Mucosa of stomach (tissue), 1 donor: ENCODE measurements around the gene MAML1.
"Not testable (repeated sequence)": the region's sequence is repeated elsewhere in the genome, so short reads cannot be mapped to it uniquely, and the experiment has no call there.

Experiments
- H3K27me3 ChIP-seq: one replicate; pipeline ENCODE4 v1.7.0; 2013; ENCODE audit warnings: mild to moderate bottlenecking, low read length; ENCODE audit not compliant: control insufficient read depth, insufficient read depth
- H3K36me3 ChIP-seq: one replicate; pipeline ENCODE4 v1.7.0; 2013; ENCODE audit warnings: low read length; ENCODE audit not compliant: control insufficient read depth, insufficient read depth
- H3K4me1 ChIP-seq: one replicate; pipeline ENCODE4 v1.7.0; 2013; ENCODE audit warnings: mild to moderate bottlenecking, low read length; ENCODE audit not compliant: control insufficient read depth, insufficient read depth
- H3K4me3 ChIP-seq: one replicate; pipeline ENCODE4 v1.7.0; 2013; ENCODE audit warnings: low read length
- H3K9ac ChIP-seq: one replicate; pipeline ENCODE4 v1.7.0; 2013; ENCODE audit warnings: mild to moderate bottlenecking, low read length, moderate library complexity
- H3K9me3 ChIP-seq: one replicate; pipeline ENCODE4 v1.7.0; 2013; ENCODE audit warnings: mild to moderate bottlenecking, low read length, moderate library complexity; ENCODE audit not compliant: control insufficient read depth
- donor health status: Pancreatic carcinoma.

Gene MAML1

DNA sequence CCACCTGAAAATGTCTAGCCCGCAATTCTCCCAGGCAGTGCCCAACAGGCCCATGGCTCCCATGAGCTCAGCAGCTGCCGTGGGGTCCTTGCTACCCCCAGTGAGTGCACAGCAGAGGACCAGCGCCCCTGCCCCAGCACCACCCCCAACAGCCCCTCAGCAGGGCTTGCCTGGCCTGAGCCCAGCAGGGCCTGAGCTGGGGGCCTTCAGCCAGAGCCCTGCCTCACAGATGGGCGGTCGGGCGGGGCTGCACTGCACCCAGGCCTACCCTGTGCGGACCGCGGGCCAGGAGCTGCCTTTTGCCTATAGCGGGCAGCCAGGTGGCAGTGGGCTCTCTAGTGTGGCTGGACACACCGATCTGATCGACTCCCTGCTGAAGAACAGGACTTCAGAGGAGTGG, 41.8 kb downstream of the MAML1 start:
- Histone ChIP-seq H3K4me3 (no peak overlapping the region), H3K9me3 (no peaks in the 10 kb centered on the region), H3K27me3 (no peaks in the 10 kb centered on the region), H3K9ac (no peak overlapping the region), H3K36me3 (peaks cover 33% of the 10 kb centered on the region), H3K4me1 (no peaks in the 10 kb centered on the region)

DNA sequence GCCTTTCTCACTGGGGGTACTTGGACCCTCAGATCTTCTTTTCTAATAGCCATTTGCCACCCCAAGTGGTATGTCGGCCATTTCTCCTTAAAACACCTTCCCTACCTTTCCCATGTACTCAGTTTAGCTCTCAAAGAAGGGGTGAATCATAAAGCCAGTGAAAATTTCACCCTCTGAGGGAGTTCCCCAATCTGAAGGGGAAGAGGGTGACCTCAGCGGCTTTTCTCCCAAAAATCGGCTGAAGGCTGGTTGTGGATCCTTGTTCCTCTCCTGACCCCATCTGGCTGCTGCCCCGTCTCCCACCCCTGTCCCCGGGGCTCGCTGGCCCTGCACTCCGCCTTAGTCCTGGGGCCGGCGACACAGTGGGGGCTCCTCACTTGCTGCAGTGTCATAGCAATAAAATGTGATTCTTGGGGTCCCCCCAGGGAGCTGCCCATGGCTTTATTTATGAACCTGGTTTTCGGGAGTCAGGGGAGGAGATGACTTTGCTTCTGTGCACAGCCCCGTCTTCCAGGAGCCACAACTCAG, 43.9 kb downstream of the MAML1 start:
- Histone ChIP-seq H3K9ac (no peak overlapping the region), H3K27me3 (no peaks in the 10 kb centered on the region), H3K4me1 (no peaks in the 10 kb centered on the region), H3K9me3 (no peaks in the 10 kb centered on the region), H3K36me3 (peaks cover 32% of the 10 kb centered on the region), H3K4me3 (no peak overlapping the region)

DNA sequence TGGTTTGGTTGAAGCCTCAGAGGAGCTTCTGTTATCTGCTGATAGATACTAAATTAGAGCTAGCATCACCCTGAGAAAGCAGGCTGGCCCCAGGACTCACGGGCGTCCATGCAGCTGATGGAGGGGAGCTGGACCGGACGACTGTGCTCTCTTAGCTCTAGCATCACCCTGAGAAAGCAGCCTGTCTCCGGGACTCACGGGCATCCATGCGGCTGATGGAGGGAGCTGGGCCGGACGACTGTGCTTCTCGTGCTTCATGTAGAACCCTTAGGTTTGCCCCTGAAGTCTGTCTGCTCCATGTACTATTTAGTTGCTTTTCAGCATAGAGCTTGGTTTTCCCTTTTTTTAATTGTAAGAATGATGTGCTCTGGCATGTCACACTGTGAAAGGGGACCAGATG, 44.8 kb downstream of the MAML1 start:
- Histone ChIP-seq H3K9me3 (no peaks in the 10 kb centered on the region), H3K9ac (no peak overlapping the region), H3K4me3 (no peak overlapping the region), H3K36me3 (peaks cover 25% of the 10 kb centered on the region), H3K4me1 (no peaks in the 10 kb centered on the region), H3K27me3 (no peaks in the 10 kb centered on the region)

DNA sequence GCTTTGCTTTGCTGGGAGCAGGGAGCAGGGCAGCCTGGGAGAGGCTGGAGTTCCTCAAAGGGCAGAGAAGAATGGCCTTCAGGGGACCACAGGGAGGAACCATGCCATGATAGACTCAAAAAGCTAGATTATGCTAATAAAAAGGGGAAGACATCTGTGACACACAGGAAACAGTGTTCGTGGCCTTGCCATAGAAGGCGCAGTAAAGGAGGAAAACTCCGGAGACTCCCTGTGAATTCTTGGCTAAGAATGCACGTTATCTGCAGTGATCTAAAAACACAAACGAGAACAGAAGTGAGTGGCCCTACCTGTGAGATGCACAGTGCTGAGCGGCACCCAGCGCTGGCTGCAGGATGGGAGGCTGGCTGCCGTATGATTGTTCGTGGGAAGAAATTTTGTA, 45.3 kb downstream of the MAML1 start:
- Histone ChIP-seq H3K36me3 (peaks cover 22% of the 10 kb centered on the region), H3K27me3 (no peaks in the 10 kb centered on the region), H3K9me3 (no peaks in the 10 kb centered on the region), H3K4me3 (no peak overlapping the region), H3K4me1 (no peaks in the 10 kb centered on the region), H3K9ac (no peak overlapping the region)

DNA sequence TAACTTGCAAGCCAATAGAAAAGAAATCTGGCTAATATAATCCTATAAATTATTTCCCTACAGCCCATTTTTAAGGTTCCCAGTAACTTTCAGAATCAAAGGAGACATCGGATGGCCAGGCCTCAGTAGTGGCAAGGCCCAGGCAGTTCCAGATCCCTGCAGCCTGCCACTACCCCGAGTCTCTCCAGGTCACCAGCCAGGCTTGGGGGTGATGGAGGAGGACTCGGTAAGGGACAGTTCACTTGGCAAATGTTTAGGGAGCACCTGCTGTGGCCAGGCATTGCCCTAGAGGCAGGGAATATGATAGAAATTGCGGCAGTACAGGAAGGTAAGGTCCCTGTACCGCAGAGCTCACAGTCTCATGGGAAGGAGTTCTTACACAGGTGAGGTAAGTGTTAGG, 46.0 kb downstream of the MAML1 start:
- no peaks in the 10 kb centered on the region for H3K4me1 ChIP-seq
- H3K27me3 ChIP-seq: no peaks in the 10 kb centered on the region
- H3K9ac ChIP-seq: no peak overlapping the region
- H3K9me3 ChIP-seq: no peaks in the 10 kb centered on the region
- H3K36me3 ChIP-seq: peaks cover 18% of the 10 kb centered on the region
- no peak overlapping the region for H3K4me3 ChIP-seq

DNA sequence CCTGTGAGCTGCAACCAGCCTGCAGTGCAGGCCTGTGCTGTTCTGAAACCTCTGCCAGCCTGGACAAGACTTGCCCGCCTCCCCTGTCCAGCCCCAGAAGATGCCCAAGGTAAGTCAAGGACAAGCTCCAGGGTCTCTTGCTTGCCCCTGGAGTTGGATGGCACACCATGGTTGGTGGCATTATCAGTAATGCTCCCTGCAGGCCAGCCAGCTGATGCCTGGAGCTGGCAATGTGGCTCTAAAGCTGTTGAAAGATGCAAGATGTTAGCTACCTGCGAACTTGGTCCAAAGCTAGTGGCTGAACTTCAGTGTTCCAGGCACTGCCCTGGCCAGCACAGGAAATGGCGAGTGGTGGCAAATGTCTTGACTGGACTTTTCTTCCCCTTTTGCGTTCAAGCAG, 47.2 kb downstream of the MAML1 start:
- Histone ChIP-seq H3K4me1 (no peaks in the 10 kb centered on the region), H3K36me3 (peaks cover 12% of the 10 kb centered on the region), H3K9me3 (no peaks in the 10 kb centered on the region), H3K27me3 (no peaks in the 10 kb centered on the region), H3K4me3 (no peak overlapping the region), H3K9ac (no peak overlapping the region)

DNA sequence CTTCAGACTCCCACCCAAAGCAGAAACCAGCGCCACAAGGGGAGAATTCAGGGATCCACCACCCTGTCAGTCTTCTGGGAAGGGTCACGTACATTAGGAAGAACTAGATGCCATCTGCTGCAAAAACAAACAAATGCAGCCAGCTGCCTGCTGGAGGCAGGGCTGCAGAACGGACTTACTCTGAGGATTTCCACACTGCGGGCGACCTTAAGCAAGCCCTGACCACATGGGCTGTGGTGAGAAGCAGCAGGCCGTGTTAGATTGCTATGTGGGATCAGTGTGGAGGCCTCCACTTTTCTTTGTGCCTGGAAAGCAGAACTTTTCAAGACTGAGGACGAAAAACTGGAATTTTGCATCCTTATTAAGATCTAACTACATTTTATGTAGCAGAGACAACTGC, 47.7 kb downstream of the MAML1 start:
- Histone ChIP-seq H3K27me3 (no peaks in the 10 kb centered on the region), H3K9me3 (no peaks in the 10 kb centered on the region), H3K4me1 (no peaks in the 10 kb centered on the region), H3K4me3 (no peak overlapping the region), H3K9ac (no peak overlapping the region), H3K36me3 (peaks cover 12% of the 10 kb centered on the region)

DNA sequence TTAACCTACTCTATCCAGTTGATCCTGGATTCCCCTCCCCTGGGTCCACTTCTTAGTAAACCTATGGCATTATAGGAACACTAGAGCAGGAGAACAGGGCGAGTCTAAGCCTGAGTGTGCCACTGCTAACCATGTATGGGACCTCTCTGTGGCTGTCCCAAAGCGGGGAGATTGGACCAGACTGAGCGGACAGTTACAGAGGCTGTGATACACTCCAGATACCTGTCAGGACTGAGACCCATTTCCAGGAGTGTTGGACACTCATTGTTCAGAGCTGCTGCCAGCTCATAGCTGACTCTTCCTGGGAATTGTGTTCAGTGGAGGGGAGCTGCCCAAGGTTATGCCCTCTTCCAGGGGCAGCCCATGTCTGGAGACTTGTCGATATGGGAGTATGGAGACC, 49.2 kb downstream of the MAML1 start:
- Histone ChIP-seq H3K4me1 (no peaks in the 10 kb centered on the region), H3K36me3 (peaks cover 6% of the 10 kb centered on the region), H3K4me3 (no peak overlapping the region), H3K27me3 (no peaks in the 10 kb centered on the region), H3K9me3 (no peaks in the 10 kb centered on the region), H3K9ac (no peak overlapping the region)

DNA sequence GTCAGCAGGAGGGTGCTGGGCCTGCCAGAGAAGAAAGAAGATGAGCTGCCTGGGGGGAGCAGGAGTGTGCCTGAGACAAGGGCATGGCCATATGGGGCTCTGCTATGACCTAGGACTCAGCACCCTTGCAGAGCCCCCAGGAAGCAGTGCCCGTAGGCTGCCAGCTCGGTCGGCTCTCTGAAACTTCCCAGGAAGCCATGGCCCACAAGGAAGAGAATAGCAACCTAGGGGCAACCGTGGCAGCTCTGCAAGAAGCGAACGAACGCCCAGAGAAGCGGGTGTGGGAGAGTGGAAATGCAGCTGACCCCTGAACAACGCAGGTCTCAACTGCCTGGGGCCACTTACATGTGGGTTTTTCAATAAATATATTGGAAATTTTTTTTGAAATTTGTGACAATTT, 50.5 kb downstream of the MAML1 start:
- H3K9ac ChIP-seq: no peak overlapping the region
- no peak overlapping the region for H3K4me3 ChIP-seq
- no peaks in the 10 kb centered on the region for H3K27me3 ChIP-seq
- H3K4me1 ChIP-seq: no peaks in the 10 kb centered on the region
- no peaks in the 10 kb centered on the region for H3K9me3 ChIP-seq
- peaks cover 6% of the 10 kb centered on the region for H3K36me3 ChIP-seq

DNA sequence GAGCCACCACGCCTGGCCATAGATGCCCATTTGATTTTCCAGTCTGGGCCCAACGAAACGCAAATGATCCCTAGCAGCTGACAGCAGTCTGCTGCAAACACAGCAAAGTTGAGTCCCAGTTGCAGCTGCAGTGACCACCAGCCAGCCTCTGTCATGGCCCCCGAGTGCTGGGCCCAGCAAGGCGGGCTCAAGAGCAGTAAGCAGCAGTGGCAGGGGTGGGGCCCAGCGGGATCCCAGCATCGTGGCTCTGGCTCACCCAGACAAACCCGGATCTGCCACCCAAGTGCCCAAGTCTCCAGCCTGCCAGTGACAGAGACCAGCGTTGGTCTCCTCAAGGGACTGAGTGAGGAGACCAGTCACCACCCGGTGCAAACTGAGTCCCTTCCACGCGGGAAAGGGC, 54.2 kb downstream of the MAML1 start:
- no peaks in the 10 kb centered on the region for H3K27me3 ChIP-seq
- H3K9ac ChIP-seq: no peak overlapping the region
- no peaks in the 10 kb centered on the region for H3K4me1 ChIP-seq
- H3K4me3 ChIP-seq: no peak overlapping the region
- no peaks in the 10 kb centered on the region for H3K9me3 ChIP-seq
- no peaks in the 10 kb centered on the region for H3K36me3 ChIP-seq

DNA sequence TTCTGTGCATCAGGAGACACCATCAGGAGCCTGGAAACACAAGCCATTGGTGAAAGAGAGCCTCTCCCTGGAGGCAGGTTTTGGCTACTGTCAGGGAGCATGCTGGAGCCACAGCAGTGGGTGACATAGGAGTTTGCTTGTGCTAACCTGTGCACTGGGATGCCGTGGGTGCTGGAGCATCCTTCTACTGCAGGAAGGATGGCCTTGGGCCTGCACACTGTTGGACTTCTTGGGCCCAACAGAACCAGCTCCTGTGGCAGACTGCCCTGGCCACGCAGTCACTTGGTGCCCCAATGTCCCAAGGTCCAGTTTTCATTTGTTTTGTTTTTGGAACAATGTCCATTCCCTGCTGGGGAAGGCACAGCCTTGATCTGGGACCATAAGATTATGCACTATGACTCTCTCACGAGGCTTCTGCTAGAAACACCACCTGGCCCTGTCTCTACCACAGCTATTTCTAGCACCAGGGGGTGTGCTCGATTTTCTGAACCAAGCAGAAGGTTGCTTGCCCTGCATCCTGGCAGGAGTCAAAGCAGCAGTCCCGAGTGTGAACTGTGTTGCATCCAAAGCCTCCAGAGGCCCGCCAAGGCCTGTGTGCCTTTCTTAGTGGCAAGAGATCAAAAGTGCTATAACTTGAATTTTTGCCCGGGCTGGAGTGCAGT, 55.7 kb downstream of the MAML1 start:
- Histone ChIP-seq H3K36me3 (no peaks in the 10 kb centered on the region), H3K4me3 (no peak overlapping the region), H3K9ac (no peak overlapping the region), H3K9me3 (no peaks in the 10 kb centered on the region), H3K4me1 (peaks cover 4% of the 10 kb centered on the region), H3K27me3 (no peaks in the 10 kb centered on the region)

DNA sequence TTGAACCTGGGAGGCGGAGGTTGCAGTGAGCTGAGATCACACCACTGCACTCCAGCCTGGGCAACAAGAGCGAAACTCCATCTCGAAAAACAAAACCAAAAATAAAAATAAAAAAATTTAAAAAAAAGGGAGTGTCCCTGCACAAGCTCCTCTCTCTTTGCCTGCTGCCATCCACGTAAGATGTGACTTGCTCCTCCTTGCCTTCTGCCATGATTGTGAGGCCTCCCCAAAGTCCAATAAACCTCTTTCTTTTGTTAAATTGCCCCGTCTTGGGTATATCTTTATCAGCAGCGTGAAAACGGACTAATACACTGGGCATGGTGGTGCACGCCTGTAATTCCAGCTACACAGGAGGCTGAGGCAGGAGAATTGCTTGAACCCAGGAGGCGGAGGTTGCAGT, 56.7 kb downstream of the MAML1 start:
- not testable (repeated sequence) for H3K9ac ChIP-seq

More for the DNA sequence above, 56.7 kb downstream of the MAML1 start:
- H3K9me3 ChIP-seq, H3K36me3 ChIP-seq, H3K27me3 ChIP-seq, H3K4me3 ChIP-seq: not testable (repeated sequence)
- H3K4me1 ChIP-seq: peaks cover 14% of the 10 kb centered on the region
